GM23248 (cell line): ENCODE results near the gene ADPRHL1. TPM values are rescaled to one million over a fixed set of nuclear protein-coding genes. Genes with fewer than 3 reads are reported as not detected.

Experiments used
- DNase-seq: peaks from one replicate; pipeline ENCODE4 v3.0.0-alpha.2; 2015
- H2AFZ ChIP-seq: fragments of 200-600 bp; sonication (generic); 2 replicates; pipeline ENCODE4 v1.6.1; 2016; ENCODE audit warnings: antibody characterized with exemption
- H3F3A ChIP-seq: fragments of 200-600 bp; sonication (generic); 2 replicates; pipeline ENCODE4 v1.6.1; 2016; ENCODE audit warnings: mild to moderate bottlenecking, antibody characterized with exemption, mixed run types; ENCODE audit not compliant: insufficient read depth
- H3K27ac ChIP-seq: fragments of 200-600 bp; sonication (generic); 2 replicates; pipeline ENCODE4 v1.5.1; 2016; ENCODE audit warnings: mild to moderate bottlenecking
- H3K27me3 ChIP-seq: fragments of 200-600 bp; sonication (generic); replicated peaks from 2 replicates; pipeline ENCODE4 v1.6.1; 2016; ENCODE audit warnings: mild to moderate bottlenecking; ENCODE audit not compliant: insufficient read depth
- H3K36me3 ChIP-seq: fragments of 200-600 bp; sonication (generic); 2 replicates; pipeline ENCODE4 v1.6.1; 2016; ENCODE audit warnings: low read depth, mild to moderate bottlenecking
- H3K4me1 ChIP-seq: fragments of 200-600 bp; sonication (generic); 2 replicates; pipeline ENCODE4 v1.6.1; 2016; ENCODE audit warnings: mild to moderate bottlenecking; ENCODE audit not compliant: insufficient read depth
- H3K4me2 ChIP-seq: fragments of 200-600 bp; sonication (generic); one replicate; pipeline ENCODE4 v1.6.1; 2016; ENCODE audit warnings: mild to moderate bottlenecking; ENCODE audit not compliant: unreplicated experiment
- H3K4me3 ChIP-seq: fragments of 200-600 bp; sonication (generic); 2 replicates; pipeline ENCODE4 v1.5.1; 2016; ENCODE audit warnings: mild to moderate bottlenecking
- H3K79me2 ChIP-seq: fragments of 200-600 bp; sonication (generic); 2 replicates; pipeline ENCODE4 v1.6.1; 2016; ENCODE audit warnings: mild to moderate bottlenecking; ENCODE audit not compliant: insufficient read depth
- H3K9ac ChIP-seq: fragments of 200-600 bp; sonication (generic); 2 replicates; pipeline ENCODE4 v1.6.1; 2016; ENCODE audit warnings: mild to moderate bottlenecking
- H3K9me2 ChIP-seq: fragments of 200-600 bp; sonication (generic); 2 replicates; pipeline ENCODE4 v1.6.1; 2016; ENCODE audit warnings: mixed run types, mild to moderate bottlenecking, moderate library complexity; ENCODE audit not compliant: insufficient read depth
- H3K9me3 ChIP-seq: fragments of 200-600 bp; sonication (generic); one replicate; pipeline ENCODE4 v1.6.1; 2017; ENCODE audit warnings: low read depth
- H4K20me1 ChIP-seq: fragments of 200-600 bp; sonication (generic); 2 replicates; pipeline ENCODE4 v1.6.0; 2016; ENCODE audit not compliant: insufficient read depth
- EZH2 ChIP-seq: fragments of 200-600 bp; sonication (generic); IDR thresholded peaks from 2 replicates; pipeline ENCODE4 v1.6.1; 2018; ENCODE audit warnings: antibody characterized with exemption, mild to moderate bottlenecking; ENCODE audit not compliant: insufficient read depth, poor library complexity, severe bottlenecking
- EZH2phosphoT487 ChIP-seq: fragments of 200-600 bp; sonication (generic); IDR thresholded peaks from 2 replicates; pipeline ENCODE4 v1.6.1; 2018; ENCODE audit warnings: antibody characterized with exemption, moderate library complexity, mild to moderate bottlenecking, low read depth; ENCODE audit not compliant: insufficient read depth
- WGBS, 2 experiments: methylation state at CpG; one replicate each; pipeline ENCODE4 v1.1.6; 2015 to 2017; ENCODE audit warnings: low lambda C conversion rate in 2 of 2, low coverage in 1 of 2; ENCODE audit errors: missing lambda C conversion rate in 2 of 2; 5-methylcytosine and 5-hydroxymethylcytosine counted together
- in situ Hi-C: fragments of 300-500 bp; cut with MboI; formaldehyde crosslinking; loops from 2 replicates; pipeline ENCODE4 v1.15.0; 2020
- polyA plus RNA-seq: library from polyadenylated mRNA; unstranded; fragments of >200 nt; fragmentation: Nextera tagmentation; extraction: Ambion mirVana; gene quantifications from 2 replicates; pipeline ENCODE4 v1.2.1, GENCODE V29; 2016
- total RNA-seq: library from RNA; depleted of rRNA; stranded (reverse); fragments of >200 nt; shearing (Covaris generic); gene quantifications from 2 replicates; pipeline ENCODE4 v1.2.3, GENCODE V29; 2014

ADPRHL1 gene
- total and polyA plus RNA-seq, 2 experiments from 2014 or later = 1.8 to 2.2 TPM

GRCh38 chr13:113415032-113415431, 38.3 kb downstream of the ADPRHL1 start:
- no peaks in the 10 kb centered on the region for H3K79me2 ChIP-seq
- in situ Hi-C loops = no loop called here
- TF ChIP-seq EZH2phosphoT487 (no peak), EZH2 (no peak)
- no peak for DNase-seq
- peaks cover 4% of the 10 kb centered on the region; the same call in 1 of the 2 replicates for H3F3A ChIP-seq
- no peak overlapping the region for H3K9ac ChIP-seq
- H4K20me1 ChIP-seq = no peaks in the 10 kb centered on the region
- no peaks in the 10 kb centered on the region for H3K36me3 ChIP-seq
- H3K27ac ChIP-seq = no peak overlapping the region
- H3K9me3 ChIP-seq = no peaks in the 10 kb centered on the region
- no peaks in the 10 kb centered on the region for H3K9me2 ChIP-seq
- H2AFZ ChIP-seq = no peak overlapping the region
- peaks cover 23% of the 10 kb centered on the region for H3K4me1 ChIP-seq
- WGBS, 2 experiments = 93 to 98% methylated on average over 14 to 15 of the region's 15 CpGs
- H3K4me2 ChIP-seq = no peak overlapping the region
- H3K27me3 ChIP-seq = no peaks in the 10 kb centered on the region
- H3K4me3 ChIP-seq = no peak overlapping the region

GRCh38 chr13:113414335-113414734, 39.0 kb downstream of the ADPRHL1 start:
- no peaks in the 10 kb centered on the region for H3K27me3 ChIP-seq
- H2AFZ ChIP-seq = peak overlapping the region; percentile 77
- peaks cover 4% of the 10 kb centered on the region; the same call in 1 of the 2 replicates for H3F3A ChIP-seq
- no peaks in the 10 kb centered on the region for H3K79me2 ChIP-seq
- no peaks in the 10 kb centered on the region for H3K9me3 ChIP-seq
- no peaks in the 10 kb centered on the region for H3K36me3 ChIP-seq
- H3K27ac ChIP-seq = no peak overlapping the region
- no peaks in the 10 kb centered on the region for H4K20me1 ChIP-seq
- no peak overlapping the region for H3K4me2 ChIP-seq
- peaks cover 25% of the 10 kb centered on the region for H3K4me1 ChIP-seq
- 64 to 83% methylated on average over 3 to 8 of the region's 8 CpGs for WGBS, 2 experiments
- no peaks in the 10 kb centered on the region for H3K9me2 ChIP-seq
- TF ChIP-seq EZH2phosphoT487 = no peak
- TF ChIP-seq EZH2 = no peak
- no peak for DNase-seq
- H3K9ac ChIP-seq = peak overlapping the region; percentile 73
- H3K4me3 ChIP-seq = no peak overlapping the region
- in situ Hi-C loops = no loop called here

- Histone ChIP-seq H3K27me3 (no peaks in the 10 kb centered on the region), H4K20me1 (no peaks in the 10 kb centered on the region), H3K4me2 (no peak overlapping the region), H3K9me2 (no peaks in the 10 kb centered on the region), H3F3A (peaks cover 4% of the 10 kb centered on the region; the same call in 1 of the 2 replicates), H3K36me3 (no peaks in the 10 kb centered on the region), H3K79me2 (no peaks in the 10 kb centered on the region), H3K27ac (no peak overlapping the region; the same call in 1 of the 2 replicates), H3K9ac (peak overlapping the region; percentile 73), H2AFZ (peak overlapping the region; percentile 77), H3K4me3 (no peak overlapping the region), H3K4me1 (peaks cover 25% of the 10 kb centered on the region), H3K9me3 (no peaks in the 10 kb centered on the region)
- TF ChIP-seq EZH2phosphoT487 = no peak
- TF ChIP-seq EZH2 = no peak
- peak; percentile 51 for DNase-seq
- in situ Hi-C loops = no loop called here
- 43 to 49% methylated on average over 9 of the region's 9 CpGs for WGBS, 2 experiments
Observed at GRCh38 chr13:113413898-113414282, 39.4 kb downstream of the ADPRHL1 start.

GRCh38 chr13:113413178-113413897, 40.0 kb downstream of the ADPRHL1 start:
- no peak overlapping the region for H3K4me3 ChIP-seq
- no peak overlapping the region for H3K4me2 ChIP-seq
- H3K79me2 ChIP-seq = no peaks in the 10 kb centered on the region
- no peaks in the 10 kb centered on the region for H3K9me3 ChIP-seq
- H3K36me3 ChIP-seq = no peaks in the 10 kb centered on the region
- peak overlapping the region; percentile 77 for H2AFZ ChIP-seq
- TF ChIP-seq EZH2 (no peak), EZH2phosphoT487 (no peak)
- H4K20me1 ChIP-seq = no peaks in the 10 kb centered on the region
- no peaks in the 10 kb centered on the region for H3K27me3 ChIP-seq
- peak overlapping the region; percentile 73 for H3K9ac ChIP-seq
- WGBS, 2 experiments = 90 to 93% methylated on average over 28 to 29 of the region's 32 CpGs
- in situ Hi-C loops = no loop called here
- H3K4me1 ChIP-seq = peaks cover 29% of the 10 kb centered on the region
- no peak overlapping the region; the same call in 1 of the 2 replicates for H3K27ac ChIP-seq
- H3F3A ChIP-seq = peaks cover 4% of the 10 kb centered on the region; the same call in 1 of the 2 replicates
- no peaks in the 10 kb centered on the region for H3K9me2 ChIP-seq
- DNase-seq = no peak
